Retinal pigment epithelial cell (primary cell): Measurements from ENCODE around the gene CFAP97D2.
"Not testable (repeated sequence)": the region's sequence is repeated elsewhere in the genome, so short reads cannot be mapped to it uniquely, and the experiment has no call there.

Experiments used
- DNase-seq: peaks from one replicate; pipeline ENCODE4 v3.0.0-alpha.2; 2010; ENCODE audit warnings: low read depth
- H3K4me3 ChIP-seq: 2 replicates; pipeline ENCODE4 v1.5.1; 2011; ENCODE audit warnings: mild to moderate bottlenecking, low read length, control low read depth, moderate library complexity
- TF ChIP-seq, protein P1 (sequence below): conservative IDR thresholded peaks from 2 replicates; pipeline ENCODE4 v1.5.1; 2011; ENCODE audit warnings: low read depth, low read length, control low read depth, inconsistent platforms

Gene CFAP97D2

DNA sequence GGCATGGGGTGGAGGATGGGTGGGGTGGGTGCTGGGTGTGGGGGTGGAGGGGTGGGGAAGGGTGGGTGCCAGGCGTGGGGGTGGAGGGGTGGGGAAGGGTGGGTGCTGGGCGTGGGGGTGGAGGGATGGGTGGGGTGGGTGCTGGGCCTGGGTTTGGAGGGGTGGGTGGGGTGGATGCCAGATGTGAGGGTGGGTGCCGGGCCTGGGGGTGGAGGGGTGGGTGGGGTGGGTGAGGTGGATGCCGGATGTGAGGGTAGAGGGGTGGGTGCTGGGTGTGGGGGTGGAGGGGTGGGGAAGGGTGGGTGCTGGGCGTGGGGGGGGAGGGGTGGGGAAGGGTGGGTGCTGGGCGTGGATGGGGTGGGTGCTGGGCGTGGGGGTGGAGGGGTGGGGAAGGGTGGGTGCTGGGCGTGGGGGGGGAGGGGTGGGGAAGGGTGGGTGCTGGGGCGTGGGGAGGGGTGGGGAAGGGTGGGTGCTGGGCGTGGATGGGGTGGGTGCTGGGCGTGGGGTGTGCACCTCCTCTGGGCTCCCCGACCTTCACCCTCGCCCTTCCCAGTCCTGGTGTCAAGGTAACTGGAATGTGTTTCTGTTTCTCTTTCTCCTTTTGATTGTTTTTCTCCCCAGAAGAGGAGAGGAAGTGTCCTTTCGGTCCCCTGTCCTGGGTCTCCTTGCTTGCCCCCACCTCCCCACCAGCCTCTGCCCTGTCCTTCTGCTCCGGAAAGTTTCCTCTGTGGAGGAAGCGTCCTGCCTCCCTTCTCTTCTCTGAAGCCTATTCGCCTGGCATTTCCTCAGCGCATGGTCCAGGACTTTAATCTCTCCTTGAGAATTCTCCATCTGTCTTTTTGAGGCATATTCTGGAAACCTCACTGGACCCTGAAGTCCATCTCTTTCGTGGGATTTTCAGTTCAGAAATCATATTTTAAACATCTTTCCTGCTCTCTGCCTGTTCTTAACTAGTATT is 22.9 kb upstream of the CFAP97D2 start:
- no peak for DNase-seq
- H3K4me3 ChIP-seq = no peak overlapping the region
- TF ChIP-seq, protein P1, sequence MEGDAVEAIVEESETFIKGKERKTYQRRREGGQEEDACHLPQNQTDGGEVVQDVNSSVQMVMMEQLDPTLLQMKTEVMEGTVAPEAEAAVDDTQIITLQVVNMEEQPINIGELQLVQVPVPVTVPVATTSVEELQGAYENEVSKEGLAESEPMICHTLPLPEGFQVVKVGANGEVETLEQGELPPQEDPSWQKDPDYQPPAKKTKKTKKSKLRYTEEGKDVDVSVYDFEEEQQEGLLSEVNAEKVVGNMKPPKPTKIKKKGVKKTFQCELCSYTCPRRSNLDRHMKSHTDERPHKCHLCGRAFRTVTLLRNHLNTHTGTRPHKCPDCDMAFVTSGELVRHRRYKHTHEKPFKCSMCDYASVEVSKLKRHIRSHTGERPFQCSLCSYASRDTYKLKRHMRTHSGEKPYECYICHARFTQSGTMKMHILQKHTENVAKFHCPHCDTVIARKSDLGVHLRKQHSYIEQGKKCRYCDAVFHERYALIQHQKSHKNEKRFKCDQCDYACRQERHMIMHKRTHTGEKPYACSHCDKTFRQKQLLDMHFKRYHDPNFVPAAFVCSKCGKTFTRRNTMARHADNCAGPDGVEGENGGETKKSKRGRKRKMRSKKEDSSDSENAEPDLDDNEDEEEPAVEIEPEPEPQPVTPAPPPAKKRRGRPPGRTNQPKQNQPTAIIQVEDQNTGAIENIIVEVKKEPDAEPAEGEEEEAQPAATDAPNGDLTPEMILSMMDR = no peak

DNA sequence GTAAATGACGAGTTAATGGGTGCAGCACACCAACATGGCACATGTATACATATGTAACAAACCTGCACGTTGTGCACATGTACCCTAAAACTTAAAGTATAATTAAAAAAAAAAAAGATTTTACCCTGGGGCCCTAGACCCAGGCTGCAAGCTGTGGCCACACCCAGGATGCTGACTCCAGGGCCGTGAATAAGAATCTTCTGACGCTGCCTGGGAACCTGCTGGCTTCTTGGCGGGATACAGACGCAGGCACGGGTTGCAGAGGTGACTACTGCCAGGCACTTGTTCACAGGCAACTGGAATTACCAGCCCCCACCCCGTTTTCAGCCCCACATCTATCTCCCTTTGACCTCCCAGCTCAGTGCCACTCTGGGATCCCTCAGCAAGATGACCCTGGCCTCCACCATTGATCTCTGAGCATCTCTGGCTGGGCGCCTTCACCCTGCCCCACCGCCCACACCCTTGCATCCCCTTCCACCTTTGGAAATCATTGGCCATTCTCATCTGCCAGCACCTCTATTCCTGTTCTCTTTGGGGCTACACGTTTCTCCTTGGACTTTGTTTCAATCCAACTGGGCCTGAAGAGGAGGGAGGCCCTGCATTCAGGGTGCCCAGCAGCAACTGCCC is 21.1 kb upstream of the CFAP97D2 start:
- TF ChIP-seq, protein P1 = no peak
- no peak for DNase-seq
- H3K4me3 ChIP-seq = no peak overlapping the region

DNA sequence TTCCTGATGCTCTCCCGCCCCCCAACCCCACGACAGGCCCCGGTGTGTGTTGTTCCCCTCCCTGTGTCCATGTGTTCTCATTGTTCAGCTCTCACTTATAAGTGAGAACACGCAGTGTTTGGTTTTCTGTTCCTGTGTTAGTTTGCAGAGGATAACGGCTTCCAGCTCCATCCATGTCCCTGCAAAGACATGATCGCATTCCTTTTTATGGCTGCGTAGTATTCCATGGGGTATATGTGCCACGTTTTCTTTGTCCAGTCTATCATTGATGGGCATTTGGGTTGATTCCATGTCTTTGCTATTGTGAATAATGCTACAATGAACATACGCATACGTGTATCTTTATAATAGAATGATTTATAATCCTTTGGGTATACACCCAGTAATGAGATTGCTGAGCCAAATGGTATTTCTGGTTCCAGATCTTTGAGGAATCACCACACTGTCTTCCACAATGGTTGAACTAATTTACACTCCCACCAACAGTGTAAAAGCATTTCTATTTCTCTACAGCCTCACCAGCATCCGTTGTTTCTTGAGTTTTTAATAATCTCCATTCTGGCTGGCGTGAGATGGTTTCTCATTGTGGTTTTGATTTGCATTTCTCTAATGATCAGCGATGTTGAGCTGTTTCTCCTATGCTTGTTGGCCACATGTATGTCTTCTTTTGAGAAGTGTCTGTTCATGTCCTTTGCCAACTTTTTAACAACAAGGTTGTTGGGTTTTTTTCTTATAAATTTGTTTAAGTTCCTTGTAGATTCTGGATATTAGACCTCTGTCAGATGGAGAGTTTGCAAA is 20.0 kb upstream of the CFAP97D2 start:
- DNase-seq, H3K4me3 ChIP-seq: not testable (repeated sequence)

DNA sequence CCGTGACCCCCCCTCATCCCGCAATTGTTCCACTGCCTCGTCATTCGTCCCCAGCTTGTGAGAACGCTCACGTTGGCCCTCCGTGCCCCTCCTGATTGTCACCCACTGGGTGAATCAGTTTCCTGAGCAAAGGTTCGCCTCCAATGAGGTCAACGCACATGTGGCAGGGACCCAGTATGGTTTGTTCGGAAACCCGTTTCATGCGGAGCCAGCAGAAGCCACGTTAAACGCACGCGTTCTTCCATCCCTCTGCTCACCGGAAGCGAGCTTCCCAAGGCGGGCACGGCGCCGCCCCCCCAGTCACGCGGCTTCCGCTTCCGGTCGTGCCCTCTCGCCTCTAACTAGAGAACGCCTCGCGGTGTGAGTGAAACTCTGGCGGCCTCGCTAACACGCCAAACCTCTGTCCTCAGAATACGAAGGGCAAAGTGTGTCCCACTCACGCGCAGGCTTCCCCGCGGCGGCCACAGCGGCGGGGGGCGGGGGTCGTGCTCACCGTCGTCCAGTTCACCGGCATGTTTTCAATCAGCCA is 18.0 kb upstream of the CFAP97D2 start:
- TF ChIP-seq, protein P1 = no peak
- DNase-seq = no peak

DNA sequence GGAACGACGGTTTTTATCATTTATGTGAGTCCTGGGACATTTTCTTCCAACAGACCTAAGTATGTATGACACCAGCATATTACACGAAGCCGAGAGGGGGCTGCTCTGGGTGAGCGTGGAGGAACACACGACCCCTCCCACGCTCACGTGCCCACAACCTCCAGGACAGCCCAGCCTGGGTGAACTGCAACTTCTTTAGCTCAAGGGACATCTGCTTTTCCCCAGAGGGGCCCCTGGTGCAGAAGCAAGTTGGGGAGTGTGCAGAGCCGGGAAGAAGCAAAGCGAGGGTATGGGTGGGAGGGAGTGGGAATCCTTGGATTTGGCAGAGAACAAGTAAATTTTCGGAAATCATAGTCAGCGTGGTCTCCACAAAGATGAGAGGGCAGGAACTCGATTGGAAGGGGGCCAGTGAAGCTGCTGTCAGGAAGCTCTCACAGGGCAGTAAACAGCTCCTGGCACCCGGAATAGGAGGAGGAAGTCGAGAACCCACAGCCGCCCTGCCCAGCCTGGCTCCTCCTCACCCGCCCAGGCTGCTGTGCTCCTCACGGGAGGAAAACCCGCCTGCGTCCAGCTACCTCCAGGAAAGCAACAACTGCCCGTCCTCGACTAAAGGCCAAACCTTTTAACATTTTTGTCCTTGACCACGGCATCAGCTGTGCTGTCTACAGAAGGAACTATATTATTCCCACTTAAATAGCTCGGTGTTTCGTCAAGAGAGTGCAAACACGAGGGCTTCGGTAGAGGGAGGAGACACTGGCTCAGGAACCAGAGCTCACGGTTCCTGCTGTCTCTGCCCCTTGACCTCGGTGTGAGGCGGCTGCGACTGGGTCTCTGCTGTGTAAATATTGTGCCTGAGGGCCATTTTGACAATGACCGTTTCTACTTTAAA is 17.2 kb upstream of the CFAP97D2 start:
- TF ChIP-seq, protein P1 = no peak
- H3K4me3 ChIP-seq = no peak overlapping the region
- no peak for DNase-seq

More for the DNA sequence above, 18.0 kb upstream of the CFAP97D2 start:
- H3K4me3 ChIP-seq = no peak overlapping the region

DNA sequence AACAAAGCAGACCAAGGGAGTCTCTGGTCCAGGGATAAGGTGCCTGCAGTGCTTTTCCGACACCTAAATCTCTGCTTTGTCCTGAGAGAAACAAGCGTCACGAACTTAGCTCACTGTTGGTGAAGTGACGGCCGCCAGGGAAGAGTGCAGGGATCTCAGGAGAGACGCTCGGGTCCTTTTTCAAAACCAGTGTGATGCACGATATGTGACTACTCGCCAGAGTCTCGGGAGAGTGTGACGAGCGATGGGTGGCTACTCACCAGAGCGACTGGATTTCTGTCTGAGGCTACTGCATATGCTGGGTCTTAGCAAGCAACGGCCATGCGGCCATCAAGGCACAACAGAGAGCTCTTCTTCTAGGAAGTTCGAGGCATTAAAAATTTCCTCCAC is 16.5 kb upstream of the CFAP97D2 start:
- H3K4me3 ChIP-seq = no peak overlapping the region
- TF ChIP-seq, protein P1 = no peak
- no peak for DNase-seq
